ENCODE data around the gene PRKN. TPM values are rescaled to one million over a fixed set of nuclear protein-coding genes. Genes with fewer than 3 reads are reported as not detected.

The PRKN gene
- total RNA-seq, 1 experiment from 2014 or later: 1.2 TPM

DNA sequence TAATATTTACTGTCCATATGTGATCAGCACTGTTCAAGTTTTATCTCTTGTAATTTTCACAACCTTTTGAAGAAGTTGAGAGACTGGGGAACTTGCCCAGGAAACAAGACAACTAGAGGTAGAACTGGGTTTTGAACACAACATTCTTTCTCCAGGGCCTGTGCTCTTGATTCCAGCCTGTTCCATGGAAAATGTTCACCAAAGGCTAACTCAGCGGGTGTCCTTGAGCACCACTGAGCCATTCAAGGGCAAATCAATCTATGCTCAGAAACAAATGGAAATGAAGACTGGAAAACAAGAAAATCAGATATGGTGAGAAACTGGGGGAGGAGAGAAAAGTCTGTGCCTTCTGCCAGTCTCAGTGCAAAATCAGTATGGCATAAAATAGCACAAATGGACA, 771.5 kb downstream of the PRKN start:
- BruUV-seq (replicated peaks): no TSS peak
- CTCF ChIA-PET: no interaction called here

DNA sequence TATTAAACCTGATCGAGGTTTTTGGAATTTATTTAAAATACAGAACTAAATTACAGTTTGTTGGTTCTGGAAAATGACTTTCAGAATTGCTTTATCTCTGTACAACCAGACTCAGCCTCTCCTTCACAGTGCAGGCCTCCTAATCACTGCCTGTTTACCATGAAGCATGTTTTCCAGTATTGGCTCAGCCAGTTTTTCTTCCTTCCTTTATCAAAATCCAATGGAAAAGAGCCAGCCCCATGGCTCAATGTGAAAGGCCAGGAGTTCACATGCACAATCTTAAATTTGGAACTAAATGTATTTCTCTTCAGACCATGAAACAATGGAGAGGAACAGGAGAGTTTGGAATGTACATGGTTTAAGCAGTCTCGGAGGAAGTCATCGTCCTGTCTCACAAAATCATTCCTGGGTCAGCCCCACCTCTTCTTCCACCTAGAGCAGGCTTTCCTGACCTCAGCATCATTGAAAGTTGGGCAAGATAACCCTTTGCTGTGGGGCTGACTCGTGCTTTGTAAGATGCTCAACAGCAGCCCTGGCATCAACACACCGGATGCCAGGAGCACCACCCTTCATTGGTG, 772.8 kb downstream of the PRKN start:
- TF ChIP-seq, protein P1, sequence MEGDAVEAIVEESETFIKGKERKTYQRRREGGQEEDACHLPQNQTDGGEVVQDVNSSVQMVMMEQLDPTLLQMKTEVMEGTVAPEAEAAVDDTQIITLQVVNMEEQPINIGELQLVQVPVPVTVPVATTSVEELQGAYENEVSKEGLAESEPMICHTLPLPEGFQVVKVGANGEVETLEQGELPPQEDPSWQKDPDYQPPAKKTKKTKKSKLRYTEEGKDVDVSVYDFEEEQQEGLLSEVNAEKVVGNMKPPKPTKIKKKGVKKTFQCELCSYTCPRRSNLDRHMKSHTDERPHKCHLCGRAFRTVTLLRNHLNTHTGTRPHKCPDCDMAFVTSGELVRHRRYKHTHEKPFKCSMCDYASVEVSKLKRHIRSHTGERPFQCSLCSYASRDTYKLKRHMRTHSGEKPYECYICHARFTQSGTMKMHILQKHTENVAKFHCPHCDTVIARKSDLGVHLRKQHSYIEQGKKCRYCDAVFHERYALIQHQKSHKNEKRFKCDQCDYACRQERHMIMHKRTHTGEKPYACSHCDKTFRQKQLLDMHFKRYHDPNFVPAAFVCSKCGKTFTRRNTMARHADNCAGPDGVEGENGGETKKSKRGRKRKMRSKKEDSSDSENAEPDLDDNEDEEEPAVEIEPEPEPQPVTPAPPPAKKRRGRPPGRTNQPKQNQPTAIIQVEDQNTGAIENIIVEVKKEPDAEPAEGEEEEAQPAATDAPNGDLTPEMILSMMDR (conservative IDR thresholded peaks at IDR 0.05; ENCODE audit: low read depth, low read length): no peak
- no peak for TF ChIP-seq EZH2 (IDR thresholded peaks at IDR 0.05; ENCODE audit: borderline replicate concordance, low read depth, low read length, poor library complexity, severe bottlenecking)

More for the DNA sequence above, 771.5 kb downstream of the PRKN start:
- intact Hi-C loops (cut with micrococcal nuclease; ENCODE audit: unreplicated experiment): no loop called here
- POLR2A ChIA-PET (ENCODE audit: low non-redundant PET): no interaction called here
- Histone ChIP-seq H3K4me3 (ENCODE audit: low read depth, low read length, poor library complexity, severe bottlenecking) (no peak overlapping the region), H3K9me3 (ENCODE audit: low read depth, low read length, poor library complexity, severe bottlenecking) (no peaks in the 10 kb centered on the region), H3K27ac (ENCODE audit: low read depth, low read length, poor library complexity, severe bottlenecking) (no peak overlapping the region), H3K27me3 (replicated peaks; ENCODE audit: insufficient read depth, low read depth, low read length, poor library complexity) (no peaks in the 10 kb centered on the region), H3K4me1 (ENCODE audit: insufficient read depth, low read length, poor library complexity, severe bottlenecking) (no peaks in the 10 kb centered on the region), H3K36me3 (ENCODE audit: insufficient read depth, low read length, poor library complexity, severe bottlenecking) (no peaks in the 10 kb centered on the region)
- DNase-seq (ENCODE audit: low spot score): no peak
- TF ChIP-seq, protein P1 (conservative IDR thresholded peaks at IDR 0.05; ENCODE audit: low read depth, low read length): no peak
- TF ChIP-seq EZH2 (IDR thresholded peaks at IDR 0.05; ENCODE audit: borderline replicate concordance, low read depth, low read length, poor library complexity, severe bottlenecking): no peak

DNA sequence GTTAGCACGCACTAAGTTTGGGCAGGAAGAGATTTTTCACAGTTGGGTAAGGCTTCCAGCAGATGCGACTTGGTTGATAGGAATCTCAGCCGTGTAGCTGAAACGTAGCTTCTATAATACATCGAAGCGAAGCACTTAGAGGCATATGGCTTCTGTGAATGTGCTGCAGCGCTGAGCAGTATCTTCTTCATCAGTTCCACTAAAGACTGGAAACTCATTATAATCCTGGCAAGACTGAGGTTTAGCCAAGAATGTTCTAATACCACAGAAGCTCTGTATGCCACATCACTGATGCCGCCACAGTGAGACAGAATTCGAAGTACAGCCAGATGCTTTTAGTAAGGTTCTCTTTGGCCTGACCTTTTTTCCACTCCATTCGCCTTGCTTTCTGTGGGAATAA, 773.5 kb downstream of the PRKN start:
- ChIA-PET POLR2A (ENCODE audit: low non-redundant PET) (no interaction called here), CTCF (no interaction called here)
- Histone ChIP-seq H3K36me3 (ENCODE audit: insufficient read depth, low read length, poor library complexity, severe bottlenecking) (no peaks in the 10 kb centered on the region), H3K27ac (ENCODE audit: low read depth, low read length, poor library complexity, severe bottlenecking) (no peak overlapping the region), H3K27me3 (replicated peaks; ENCODE audit: insufficient read depth, low read depth, low read length, poor library complexity) (no peaks in the 10 kb centered on the region), H3K4me3 (ENCODE audit: low read depth, low read length, poor library complexity, severe bottlenecking) (no peak overlapping the region), H3K4me1 (ENCODE audit: insufficient read depth, low read length, poor library complexity, severe bottlenecking) (no peaks in the 10 kb centered on the region), H3K9me3 (ENCODE audit: low read depth, low read length, poor library complexity, severe bottlenecking) (no peaks in the 10 kb centered on the region)
- no peak for DNase-seq (ENCODE audit: low spot score)
- TF ChIP-seq EZH2 (IDR thresholded peaks at IDR 0.05; ENCODE audit: borderline replicate concordance, low read depth, low read length, poor library complexity, severe bottlenecking): no peak
- TF ChIP-seq, protein P1 (conservative IDR thresholded peaks at IDR 0.05; ENCODE audit: low read depth, low read length): no peak
- no TSS peak for BruUV-seq (replicated peaks)
- intact Hi-C loops (cut with micrococcal nuclease; ENCODE audit: unreplicated experiment): no loop called here

More for the DNA sequence above, 772.8 kb downstream of the PRKN start:
- Histone ChIP-seq H3K4me1 (ENCODE audit: insufficient read depth, low read length, poor library complexity, severe bottlenecking) (no peaks in the 10 kb centered on the region), H3K4me3 (ENCODE audit: low read depth, low read length, poor library complexity, severe bottlenecking) (no peak overlapping the region), H3K9me3 (ENCODE audit: low read depth, low read length, poor library complexity, severe bottlenecking) (no peaks in the 10 kb centered on the region), H3K27me3 (replicated peaks; ENCODE audit: insufficient read depth, low read depth, low read length, poor library complexity) (no peaks in the 10 kb centered on the region), H3K27ac (ENCODE audit: low read depth, low read length, poor library complexity, severe bottlenecking) (no peak overlapping the region), H3K36me3 (ENCODE audit: insufficient read depth, low read length, poor library complexity, severe bottlenecking) (no peaks in the 10 kb centered on the region)
- ChIA-PET CTCF (no interaction called here), POLR2A (ENCODE audit: low non-redundant PET) (no interaction called here)
- intact Hi-C loops (cut with micrococcal nuclease; ENCODE audit: unreplicated experiment): no loop called here
- no peak for DNase-seq (ENCODE audit: low spot score)
- no TSS peak for BruUV-seq (replicated peaks)

Data from A673 (cell line).